CD8-positive, alpha-beta memory T cell (primary cell): ENCODE measurements around the gene NEDD1. TPM values are rescaled to one million over a fixed set of nuclear protein-coding genes. Genes with fewer than 3 reads are reported as not detected.

ENCODE experiments used
- CTCF ChIA-PET: fragments of 350-600 bp; sonication (Branson Sonifier 250); formaldehyde crosslinking; loops from one replicate; lab custom pipeline; 2021; ENCODE audit warnings: antibody characterized with exemption; lab: Charles Lee
- POLR2A ChIA-PET: fragments of 350-600 bp; sonication (Branson Sonifier 250); formaldehyde crosslinking; loops from one replicate; lab custom pipeline; 2021; ENCODE audit warnings: antibody characterized with exemption; lab: Charles Lee
- DNase-seq, 5 donors: peaks; one replicate each; pipeline versions ENCODE4 v3.0.0 to v3.0.0-alpha.2; 2020 to 2022; ENCODE audit warnings: mixed read lengths in 1 of 5
- H3K27ac ChIP-seq: one replicate; pipeline ENCODE4 v1.7.0; 2013; ENCODE audit warnings: low read depth, mild to moderate bottlenecking, low read length, moderate library complexity
- H3K27me3 ChIP-seq: 2 replicates; pipeline ENCODE4 v1.7.0; 2013; ENCODE audit warnings: low read length, mild to moderate bottlenecking; ENCODE audit not compliant: insufficient read depth, poor library complexity, severe bottlenecking
- H3K36me3 ChIP-seq: 2 replicates; pipeline ENCODE4 v1.7.0; 2013; ENCODE audit warnings: mild to moderate bottlenecking, low read length, moderate library complexity; ENCODE audit not compliant: insufficient read depth
- H3K4me1 ChIP-seq: 2 replicates; pipeline ENCODE4 v1.7.0; 2013; ENCODE audit warnings: mild to moderate bottlenecking, low read length, moderate library complexity; ENCODE audit not compliant: insufficient read depth
- H3K4me3 ChIP-seq: 2 replicates; pipeline ENCODE4 v1.7.0; 2013; ENCODE audit warnings: mild to moderate bottlenecking, low read length
- H3K9me3 ChIP-seq: 2 replicates; pipeline ENCODE4 v1.7.0; 2013; ENCODE audit warnings: mild to moderate bottlenecking, low read length
- H3K27ac Mint-ChIP-seq, 8 donors: one replicate each; pipeline ENCODE4 v1.8.0; 2020 to 2021; ENCODE audit warnings: mixed read lengths in 8 of 8, mild to moderate bottlenecking in 6 of 8, inconsistent platforms in 3 of 8, moderate library complexity in 3 of 8
- H3K27me3 Mint-ChIP-seq, 2 donors: one replicate each; pipeline ENCODE4 v1.8.0; 2020 to 2021; ENCODE audit warnings: mixed read lengths in 2 of 2, mild to moderate bottlenecking in 1 of 2, moderate library complexity in 1 of 2
- H3K36me3 Mint-ChIP-seq, 3 donors: one replicate each; pipeline ENCODE4 v1.8.0; 2020 to 2021; ENCODE audit warnings: mixed read lengths in 3 of 3, inconsistent platforms in 1 of 3, mild to moderate bottlenecking in 1 of 3
- H3K4me1 Mint-ChIP-seq, 3 donors: one replicate each; pipeline ENCODE4 v1.8.0; 2020 to 2021; ENCODE audit warnings: mixed read lengths in 3 of 3, inconsistent platforms in 1 of 3, mild to moderate bottlenecking in 1 of 3
- H3K4me3 Mint-ChIP-seq, 7 donors: one replicate each; pipeline ENCODE4 v1.8.0; 2020 to 2021; ENCODE audit warnings: mixed read lengths in 7 of 7, mild to moderate bottlenecking in 6 of 7, moderate library complexity in 4 of 7, inconsistent platforms in 2 of 7
- H3K9me3 Mint-ChIP-seq, 5 donors: one replicate each; pipeline ENCODE4 v1.8.0; 2020 to 2022; ENCODE audit warnings: mixed read lengths in 5 of 5, mild to moderate bottlenecking in 3 of 5, moderate library complexity in 2 of 5, inconsistent platforms in 1 of 5
- polyA plus RNA-seq: library from polyadenylated mRNA; unstranded; fragments of 300-500 nt; fragmentation: Illumina TruSeq; gene quantifications from one replicate; pipeline ENCODE4 v1.2.3, GENCODE V29; 2021
- total RNA-seq, 2 experiments: library from RNA; stranded (reverse); gene quantifications; one replicate each; pipeline ENCODE4 v1.2.3, GENCODE V29; 2021

The NEDD1 gene
- total and polyA plus RNA-seq, 3 experiments from 2014 or later = 32.9 to 42.2 (median 36.2) TPM

DNA sequence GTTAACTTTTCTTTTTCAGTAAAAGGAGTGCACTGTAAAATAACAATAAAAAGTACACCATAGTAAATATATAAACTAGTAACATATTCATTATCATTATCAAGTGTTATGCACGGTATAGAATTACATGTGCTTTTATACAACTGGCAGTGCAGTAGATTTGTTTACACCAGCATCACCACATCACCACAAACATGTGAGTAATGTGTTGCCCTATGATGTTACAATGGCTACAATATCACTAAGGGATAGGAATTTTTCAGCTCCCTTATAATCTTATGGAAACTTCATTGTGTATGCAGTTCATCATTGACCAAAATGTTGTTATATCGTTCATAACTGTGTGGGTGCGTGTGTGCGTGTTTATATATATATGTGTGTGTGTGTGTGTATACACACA, 23.5 kb upstream of the NEDD1 start:
- H3K4me1 Mint-ChIP-seq = no peaks in the 10 kb centered on the region
- Histone ChIP-seq H3K4me3 (no peak overlapping the region), H3K4me1 (no peaks in the 10 kb centered on the region), H3K9me3 (no peaks in the 10 kb centered on the region), H3K27me3 (no peaks in the 10 kb centered on the region), H3K36me3 (no peaks in the 10 kb centered on the region), H3K27ac (no peak overlapping the region)
- no peak overlapping the region for H3K27ac Mint-ChIP-seq
- H3K4me3 Mint-ChIP-seq = no peak overlapping the region
- peaks cover 5 to 15% of the 10 kb centered on the region in 2 donors for H3K27me3 Mint-ChIP-seq
- CTCF ChIA-PET = no interaction called here
- H3K36me3 Mint-ChIP-seq = peaks cover 0 to 2% (median 0%) of the 10 kb centered on the region in 3 donors
- POLR2A ChIA-PET = interaction anchor here (0.7 kb wide), 1 partner anchor 61 kb away, joined by 3 read pairs; no protein-coding TSS in a partner anchor
- no peaks in the 10 kb centered on the region for H3K9me3 Mint-ChIP-seq
- DNase-seq = no peak

DNA sequence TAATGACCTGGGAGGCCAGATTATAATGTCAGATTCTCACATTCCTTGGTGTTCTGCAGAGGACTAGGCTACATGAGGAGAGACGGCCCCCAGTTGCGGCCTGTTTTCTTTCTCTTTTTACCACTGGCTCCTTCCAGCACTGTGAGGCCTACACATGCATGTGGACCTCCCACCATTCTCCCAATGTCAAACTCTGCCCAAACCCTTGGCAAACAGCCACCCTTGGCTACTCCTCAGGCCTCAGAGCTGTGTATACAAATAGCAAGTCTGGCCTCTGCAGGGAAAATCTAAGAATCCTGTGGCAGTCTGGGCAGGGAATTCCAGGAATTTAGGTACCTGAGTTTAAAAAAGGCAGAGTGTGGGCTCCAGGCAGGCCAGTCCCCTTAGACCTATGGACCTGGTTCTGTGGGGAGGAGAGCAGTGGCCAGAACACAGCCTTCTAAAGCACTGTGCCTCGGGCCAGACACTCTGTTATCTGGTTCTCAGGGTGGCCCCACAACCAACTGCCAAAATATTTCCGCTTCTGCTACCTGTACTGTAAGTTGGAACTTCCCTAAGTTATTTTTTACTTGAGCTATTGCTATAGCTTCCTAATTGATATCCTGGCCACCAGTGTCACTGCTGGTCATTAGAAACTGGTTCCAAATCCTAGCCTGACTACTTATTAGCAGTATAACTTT, 19.9 kb upstream of the NEDD1 start:
- Mint-ChIP-seq H3K4me1 (no peaks in the 10 kb centered on the region), H3K27ac (no peak overlapping the region), H3K27me3 (peaks cover 8 to 39% of the 10 kb centered on the region in 2 donors), H3K4me3 (no peak overlapping the region), H3K9me3 (no peaks in the 10 kb centered on the region), H3K36me3 (no peaks in the 10 kb centered on the region)
- Histone ChIP-seq H3K27me3 (no peaks in the 10 kb centered on the region), H3K4me1 (no peaks in the 10 kb centered on the region), H3K4me3 (no peak overlapping the region), H3K36me3 (no peaks in the 10 kb centered on the region), H3K9me3 (no peaks in the 10 kb centered on the region), H3K27ac (no peak overlapping the region)
- POLR2A ChIA-PET = no interaction called here
- DNase-seq = no peak
- CTCF ChIA-PET = no interaction called here

DNA sequence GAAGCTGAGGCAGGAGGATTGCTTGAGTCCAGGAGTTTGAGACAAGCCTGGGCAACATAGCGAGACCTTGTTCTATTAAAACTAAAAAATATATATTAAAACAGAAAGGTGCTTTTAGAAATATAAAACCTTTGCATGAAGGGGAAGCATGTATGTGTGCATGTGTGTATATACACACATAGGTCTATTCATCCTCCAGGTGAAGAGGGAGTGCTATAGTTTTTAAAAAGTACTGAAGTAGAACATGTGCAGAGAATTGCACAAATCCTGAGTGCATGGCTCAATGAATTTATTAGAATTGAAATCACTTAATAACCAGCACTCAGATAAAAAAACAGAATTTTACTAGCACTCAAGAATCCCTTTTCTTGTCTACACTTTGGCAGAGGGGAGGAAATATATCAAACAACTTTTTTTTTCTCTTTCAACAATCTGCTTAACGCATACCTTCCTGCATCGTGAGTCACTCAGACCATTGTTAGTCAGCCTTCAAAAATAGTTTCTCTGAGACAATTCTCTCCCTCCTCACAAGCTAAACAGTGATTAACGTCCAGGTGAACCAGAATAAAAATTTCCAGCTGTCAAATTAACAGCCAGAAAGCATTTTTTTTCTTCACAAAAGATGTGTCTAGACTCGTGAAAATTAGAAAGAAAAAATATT, 17.7 kb upstream of the NEDD1 start:
- CTCF ChIA-PET = no interaction called here
- Mint-ChIP-seq H3K27ac (no peak overlapping the region), H3K27me3 (peaks cover 15 to 55% of the 10 kb centered on the region in 2 donors), H3K9me3 (peaks cover 0 to 2% (median 0%) of the 10 kb centered on the region in 5 donors), H3K4me3 (no peak overlapping the region), H3K4me1 (no peaks in the 10 kb centered on the region), H3K36me3 (peaks cover 0 to 4% (median 0%) of the 10 kb centered on the region in 3 donors)
- Histone ChIP-seq H3K4me1 (no peaks in the 10 kb centered on the region), H3K4me3 (no peak overlapping the region), H3K36me3 (no peaks in the 10 kb centered on the region), H3K27me3 (no peaks in the 10 kb centered on the region), H3K27ac (no peak overlapping the region), H3K9me3 (no peaks in the 10 kb centered on the region)
- no peak for DNase-seq
- POLR2A ChIA-PET = no interaction called here

DNA sequence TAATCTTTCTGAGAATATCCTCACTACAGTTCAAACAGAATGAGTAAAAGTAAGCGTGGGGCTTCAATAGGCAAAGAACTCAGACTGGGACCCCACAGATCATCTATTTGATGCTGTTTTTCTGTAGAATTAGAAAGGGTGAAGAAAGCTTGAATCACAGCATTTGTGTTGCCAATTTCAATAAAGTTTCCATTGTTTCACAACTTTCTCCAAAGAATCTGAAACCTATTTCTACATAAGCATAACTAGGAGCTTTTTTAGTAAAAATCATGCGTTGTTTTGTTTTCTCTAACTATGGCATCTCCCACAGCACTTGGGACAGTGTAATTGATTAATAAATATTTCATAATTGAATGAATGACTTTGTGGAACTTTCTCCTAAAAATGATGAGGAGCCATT, 16.7 kb upstream of the NEDD1 start:
- Histone ChIP-seq H3K4me1 (no peaks in the 10 kb centered on the region), H3K27me3 (no peaks in the 10 kb centered on the region), H3K4me3 (no peak overlapping the region), H3K27ac (no peak overlapping the region), H3K9me3 (no peaks in the 10 kb centered on the region), H3K36me3 (no peaks in the 10 kb centered on the region)
- Mint-ChIP-seq H3K9me3 (peaks cover 0 to 2% (median 0%) of the 10 kb centered on the region in 5 donors), H3K36me3 (peaks cover 0 to 4% (median 0%) of the 10 kb centered on the region in 3 donors), H3K4me1 (no peaks in the 10 kb centered on the region), H3K4me3 (no peak overlapping the region), H3K27ac (no peak overlapping the region), H3K27me3 (peaks cover 18 to 56% of the 10 kb centered on the region in 2 donors)
- ChIA-PET POLR2A (no interaction called here), CTCF (no interaction called here)
- no peak for DNase-seq

DNA sequence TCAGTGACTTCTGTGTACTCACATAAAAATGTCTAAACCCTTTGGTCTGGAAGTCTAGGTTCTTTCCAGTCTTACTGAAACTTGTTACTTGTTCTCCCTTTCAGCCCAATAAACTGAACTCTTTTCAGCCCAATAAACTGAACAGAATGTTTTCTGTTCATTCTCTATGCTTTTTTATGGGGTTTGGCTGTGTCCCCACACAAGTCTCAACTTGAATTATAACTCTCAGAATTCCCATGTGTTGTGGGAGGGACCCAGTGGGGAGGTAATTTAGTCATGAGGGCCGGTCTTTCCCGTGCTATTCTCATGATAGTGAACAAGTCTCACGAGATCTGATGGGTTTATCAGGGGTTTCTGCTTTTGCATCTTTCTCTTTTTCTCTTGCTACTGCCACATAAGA, 15.0 kb upstream of the NEDD1 start:
- Histone ChIP-seq H3K36me3 (no peaks in the 10 kb centered on the region), H3K4me3 (no peak overlapping the region), H3K4me1 (no peaks in the 10 kb centered on the region), H3K9me3 (no peaks in the 10 kb centered on the region), H3K27ac (no peak overlapping the region), H3K27me3 (no peaks in the 10 kb centered on the region)
- Mint-ChIP-seq H3K27ac (no peak overlapping the region), H3K36me3 (peaks cover 0 to 4% (median 0%) of the 10 kb centered on the region in 3 donors), H3K4me1 (no peaks in the 10 kb centered on the region), H3K4me3 (no peak overlapping the region), H3K9me3 (peaks cover 0 to 2% (median 0%) of the 10 kb centered on the region in 5 donors), H3K27me3 (peaks cover 20 to 49% of the 10 kb centered on the region in 2 donors)
- CTCF ChIA-PET = no interaction called here
- POLR2A ChIA-PET = no interaction called here
- DNase-seq = no peak

DNA sequence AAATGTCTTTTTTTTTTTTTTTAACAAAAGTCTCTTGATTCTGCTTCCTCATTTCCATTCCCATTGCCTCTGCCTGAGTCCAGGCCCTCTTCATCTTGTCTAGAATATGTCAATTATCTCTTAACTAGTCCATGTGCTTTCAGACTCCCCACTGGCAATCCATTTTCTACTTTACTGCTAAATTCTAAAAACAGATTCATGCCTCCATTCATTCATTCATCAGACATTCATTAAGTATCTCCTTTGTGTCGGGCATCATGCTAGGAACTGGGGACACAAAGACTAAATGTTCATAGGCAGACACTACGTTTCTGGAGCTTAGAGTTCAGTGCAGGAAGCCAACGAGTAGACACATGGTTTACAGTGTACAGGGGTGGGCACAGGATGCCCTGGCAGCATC, 9.6 kb upstream of the NEDD1 start:
- Histone ChIP-seq H3K9me3 (no peaks in the 10 kb centered on the region), H3K4me3 (no peak overlapping the region), H3K27ac (no peak overlapping the region), H3K27me3 (no peaks in the 10 kb centered on the region), H3K36me3 (no peaks in the 10 kb centered on the region), H3K4me1 (no peaks in the 10 kb centered on the region)
- Mint-ChIP-seq H3K27ac (no peak overlapping the region), H3K9me3 (peaks cover 0 to 2% (median 0%) of the 10 kb centered on the region in 5 donors), H3K36me3 (peaks cover 0 to 4% (median 0%) of the 10 kb centered on the region in 3 donors), H3K4me3 (no peak overlapping the region), H3K27me3 (peaks cover 11 to 15% of the 10 kb centered on the region in 2 donors), H3K4me1 (no peaks in the 10 kb centered on the region)
- no peak for DNase-seq
- ChIA-PET POLR2A (no interaction called here), CTCF (no interaction called here)

DNA sequence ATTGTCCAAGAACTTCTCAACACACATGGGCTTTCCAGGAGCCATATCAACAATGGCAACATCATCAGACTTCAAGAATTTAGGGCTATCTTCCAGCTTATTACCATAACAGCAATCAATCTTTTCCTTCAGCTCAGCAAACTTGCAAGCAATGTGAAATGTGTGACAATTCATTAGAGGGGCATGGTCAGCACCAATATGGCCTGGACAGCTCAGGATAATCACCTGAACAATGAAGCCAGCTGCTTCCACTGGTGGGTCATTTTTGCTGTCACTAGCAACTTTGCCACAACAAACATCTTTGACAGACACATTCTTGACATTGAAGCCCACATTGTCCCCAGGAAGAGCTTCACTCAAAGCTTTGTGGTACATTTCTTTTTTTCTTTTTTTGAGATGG, 5.9 kb upstream of the NEDD1 start:
- peaks cover 3 to 4% (median 4%) of the 10 kb centered on the region in 3 donors for H3K4me1 Mint-ChIP-seq
- Histone ChIP-seq H3K27me3 (no peaks in the 10 kb centered on the region), H3K9me3 (no peaks in the 10 kb centered on the region), H3K27ac (no peak overlapping the region), H3K36me3 (no peaks in the 10 kb centered on the region), H3K4me3 (no peak overlapping the region), H3K4me1 (peaks cover 3% of the 10 kb centered on the region)
- no peak overlapping the region for H3K4me3 Mint-ChIP-seq
- no peaks in the 10 kb centered on the region for H3K9me3 Mint-ChIP-seq
- CTCF ChIA-PET = interaction anchor here (0.9 kb wide), 1 partner anchor 12 kb away, joined by 3 read pairs; no protein-coding TSS in a partner anchor
- no peaks in the 10 kb centered on the region for H3K36me3 Mint-ChIP-seq
- POLR2A ChIA-PET = no interaction called here
- H3K27ac Mint-ChIP-seq = no peak overlapping the region
- no peak for DNase-seq
- H3K27me3 Mint-ChIP-seq = peaks cover 0 to 2% of the 10 kb centered on the region in 2 donors

DNA sequence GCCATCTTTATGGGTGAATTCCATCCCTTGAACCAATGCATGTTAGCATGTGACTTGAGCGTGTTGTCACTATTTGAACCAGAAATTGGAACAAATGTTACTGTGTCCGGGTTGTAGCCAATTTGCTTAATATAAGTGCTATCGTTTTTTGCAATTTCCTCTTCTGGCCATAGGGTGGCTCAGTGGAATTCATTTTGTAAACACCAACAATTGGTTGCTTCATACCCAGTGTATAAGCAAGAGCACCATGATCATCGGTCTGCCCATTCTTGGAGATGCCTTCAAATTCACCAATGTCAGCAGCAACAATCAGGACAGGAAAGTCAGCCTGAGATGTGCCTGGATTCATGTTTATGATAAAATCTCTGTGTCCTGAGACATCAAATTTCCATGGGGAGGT, 5.0 kb upstream of the NEDD1 start:
- Mint-ChIP-seq H3K27ac (no peak overlapping the region), H3K9me3 (no peaks in the 10 kb centered on the region), H3K4me1 (peaks cover 7 to 11% (median 9%) of the 10 kb centered on the region in 3 donors), H3K4me3 (no peak overlapping the region), H3K36me3 (peaks cover 0 to 6% (median 0%) of the 10 kb centered on the region in 3 donors), H3K27me3 (peaks cover 0 to 2% of the 10 kb centered on the region in 2 donors)
- H3K4me3 ChIP-seq = no peak overlapping the region
- ChIA-PET CTCF (no interaction called here), POLR2A (no interaction called here)
- H3K36me3 ChIP-seq = no peaks in the 10 kb centered on the region
- no peaks in the 10 kb centered on the region for H3K27me3 ChIP-seq
- DNase-seq = no peak
- no peak overlapping the region for H3K27ac ChIP-seq
- H3K9me3 ChIP-seq = no peaks in the 10 kb centered on the region
- peaks cover 4% of the 10 kb centered on the region for H3K4me1 ChIP-seq
